CD4-positive, alpha-beta T cell treated with Interleukin-12 subunit alpha and Interleukin-12 subunit beta, for 1 hour (primary cell): Measurements from ENCODE around the gene CLCNKB.
A peak's percentile ranks its signal among the peaks of the same experiment; 100 is the strongest.
"Not testable (repeated sequence)": the region's sequence is repeated elsewhere in the genome, so short reads cannot be mapped to it uniquely, and the experiment has no call there.

Experiments used
- DNase-seq: peaks from one replicate; pipeline ENCODE4 v3.0.0-alpha.2; 2020

CLCNKB gene

DNA sequence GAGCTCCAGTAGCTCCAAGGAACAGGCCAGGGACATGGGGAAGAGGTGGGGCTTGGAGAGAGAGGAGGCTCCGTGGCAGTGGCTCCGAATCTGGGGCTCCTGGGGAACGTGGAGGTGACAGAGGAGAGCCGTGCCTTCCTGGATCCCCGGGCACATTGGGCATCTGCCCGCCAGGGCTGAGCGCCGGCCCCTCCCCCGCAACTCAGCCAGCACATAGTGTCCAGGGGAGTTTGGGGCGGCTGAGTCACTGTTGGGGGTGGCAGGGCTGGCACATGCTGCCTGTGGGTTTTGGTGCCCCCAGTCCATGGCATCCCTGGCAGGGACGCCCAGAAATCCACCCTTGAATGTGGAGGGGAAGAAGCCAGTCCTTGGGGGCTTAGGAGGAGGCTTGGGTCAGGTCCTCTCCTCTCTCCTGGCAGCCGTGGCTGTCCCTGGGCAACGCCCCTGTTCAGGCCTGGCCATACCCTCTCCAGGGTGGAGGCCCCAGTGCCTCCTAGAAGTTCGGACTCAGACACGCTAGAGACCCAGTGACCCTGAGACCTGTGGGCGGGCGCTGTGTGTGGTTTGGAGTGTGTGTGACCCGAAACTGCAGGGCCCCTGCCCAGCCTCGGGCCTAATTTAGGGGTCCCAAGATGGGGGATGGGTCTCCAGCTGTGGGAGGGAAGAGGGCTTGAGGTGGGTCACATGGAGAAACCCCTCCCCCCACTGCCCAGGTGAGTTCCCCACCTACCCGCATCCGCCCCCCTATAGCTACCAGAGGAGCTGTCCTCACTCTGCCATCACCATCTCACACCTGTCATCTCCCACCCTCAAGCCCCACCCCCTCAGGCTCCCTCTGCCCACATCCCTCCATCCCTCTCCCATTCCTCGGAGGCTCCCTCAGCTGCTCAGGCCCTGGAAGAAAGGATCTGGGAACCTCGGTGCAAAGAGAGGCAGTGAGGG, 27.4 kb upstream of the CLCNKB start:
- DNase-seq = no peak

- no peak for DNase-seq
These were observed 26.5 kb upstream of the CLCNKB start for GRCh38 chr1:16017076-16017460.

DNA sequence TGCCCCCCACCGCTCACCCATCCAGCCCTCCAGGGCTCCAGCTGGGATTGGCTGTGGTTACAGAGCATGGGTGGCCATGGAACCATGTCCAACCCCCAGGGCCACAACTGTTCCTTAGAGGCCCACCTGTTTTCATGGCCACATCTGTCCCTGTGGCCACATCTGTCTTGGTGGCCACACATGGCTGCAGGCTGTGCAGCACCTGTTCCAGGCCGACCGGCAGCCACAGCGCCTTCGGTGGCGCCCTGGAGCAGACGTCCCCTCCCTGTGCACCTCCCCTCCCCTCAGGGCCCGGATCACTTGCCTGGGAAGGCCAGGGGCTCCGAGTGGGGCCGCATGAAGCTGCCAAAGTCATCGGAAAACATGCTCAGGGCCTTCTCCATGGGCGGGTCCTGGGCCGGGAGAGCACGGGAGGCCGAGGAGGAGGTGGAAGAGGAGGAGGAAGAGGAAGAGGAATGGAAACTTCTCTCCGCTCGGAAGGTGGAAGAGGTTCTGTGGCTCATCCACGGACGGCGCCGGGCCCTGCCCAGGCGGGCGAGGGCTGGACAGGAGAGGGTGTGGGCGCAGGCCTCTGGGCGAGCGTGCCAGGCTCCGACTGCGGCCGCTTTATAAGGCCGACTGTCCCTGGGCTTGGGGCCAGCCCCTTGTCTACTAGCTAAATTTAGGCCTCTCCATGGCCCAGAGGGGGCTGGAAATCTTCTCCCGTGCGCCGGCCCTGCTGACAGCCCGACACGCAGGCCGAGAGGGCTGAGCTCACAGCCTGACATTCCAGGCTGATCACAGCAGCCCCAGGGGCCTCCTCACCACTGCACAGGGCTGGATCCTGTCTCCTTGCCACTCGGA, 25.9 kb upstream of the CLCNKB start, which contains the start of gene HSPB7:
TSS of gene HSPB7 (minus strand) at position 583 of the 843 bp plus-strand sequence. CDS start at position 503, 80 bp downstream.
- DNase-seq = no peak

- DNase-seq = no peak
These were observed 25.3 kb upstream of the CLCNKB start for GRCh38 chr1:16018308-16018707.

GRCh38 chr1:16018749-16019643, 24.6 kb upstream of the CLCNKB start:
- DNase-seq = no peak

DNA sequence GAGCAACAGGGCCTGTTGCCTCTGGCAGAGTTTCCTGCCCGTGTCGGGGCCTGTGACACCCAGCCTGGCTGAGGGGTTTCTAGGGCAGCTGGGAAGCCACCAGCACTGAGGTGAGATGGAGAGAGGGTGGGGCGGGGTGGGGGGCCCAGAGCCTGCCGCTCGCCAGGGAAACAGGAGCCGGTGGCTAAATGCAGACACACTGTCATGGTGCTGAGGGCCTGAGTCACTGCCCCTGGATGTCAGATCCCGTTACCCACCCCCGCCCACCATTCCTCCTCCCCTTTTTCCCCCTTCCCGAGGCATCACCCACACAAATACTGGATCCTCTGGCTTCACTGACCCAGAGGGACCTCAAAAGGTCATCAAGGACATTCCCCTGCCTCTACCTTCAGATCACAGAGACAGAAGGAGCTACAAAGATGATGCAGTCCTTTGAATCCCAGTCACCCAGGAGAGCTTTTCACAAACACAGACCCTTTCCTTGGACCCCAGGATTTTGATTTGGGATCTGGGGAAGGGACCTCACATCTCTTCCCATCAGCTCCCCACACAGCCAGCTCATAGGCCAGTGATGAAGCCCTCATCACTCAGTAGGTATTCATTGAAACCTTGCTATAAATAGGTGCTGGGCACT, 23.8 kb upstream of the CLCNKB start:
- DNase-seq = no peak

- no peak for DNase-seq
These were observed 23.3 kb upstream of the CLCNKB start for GRCh38 chr1:16020325-16020724.

GRCh38 chr1:16020878-16021277, 22.7 kb upstream of the CLCNKB start:
- not testable (repeated sequence) for DNase-seq

DNA sequence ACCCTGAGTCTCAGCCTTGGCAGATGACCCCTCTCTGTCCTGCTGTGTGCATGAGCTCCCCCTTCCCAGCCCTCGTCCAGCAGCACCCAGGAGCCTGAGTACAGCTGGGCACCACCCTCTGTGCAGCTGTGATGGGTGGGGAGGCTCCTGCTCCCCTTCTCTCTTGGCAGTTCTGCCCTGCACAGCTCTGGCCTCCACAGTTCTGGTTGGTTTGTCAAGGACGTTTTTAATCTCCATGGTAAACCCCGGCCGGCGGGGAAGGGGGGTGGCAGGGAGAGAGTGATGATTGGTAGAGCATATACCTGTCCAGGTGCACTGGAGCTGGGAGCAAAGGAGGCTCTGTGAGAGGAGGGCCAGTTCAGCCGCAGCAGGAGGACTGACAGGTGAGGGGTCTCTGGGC, 21.9 kb upstream of the CLCNKB start, which contains the start of gene CLCNKA:
TSS of gene CLCNKA (plus strand) at position 356 of the 400 bp plus-strand sequence. CDS start 584 bp downstream, outside the sequence.
- DNase-seq = no peak

DNA sequence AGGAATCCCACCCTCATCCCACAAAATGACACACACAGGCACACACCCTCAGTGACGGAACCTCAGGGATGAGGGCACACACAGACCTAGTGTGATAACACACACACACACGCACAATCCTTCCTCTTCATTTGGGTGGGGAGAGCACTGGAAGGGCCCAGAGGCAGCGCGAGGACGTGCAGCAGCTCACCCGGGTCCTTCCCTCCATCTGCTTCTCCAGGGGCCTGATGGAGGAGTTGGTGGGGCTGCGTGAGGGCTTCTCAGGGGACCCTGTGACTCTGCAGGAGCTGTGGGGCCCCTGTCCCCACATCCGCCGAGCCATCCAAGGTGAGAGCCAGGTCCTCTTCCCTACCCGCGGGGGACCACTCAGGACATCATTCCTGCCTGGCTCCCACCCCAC, 21.2 kb upstream of the CLCNKB start:
- no peak for DNase-seq

DNA sequence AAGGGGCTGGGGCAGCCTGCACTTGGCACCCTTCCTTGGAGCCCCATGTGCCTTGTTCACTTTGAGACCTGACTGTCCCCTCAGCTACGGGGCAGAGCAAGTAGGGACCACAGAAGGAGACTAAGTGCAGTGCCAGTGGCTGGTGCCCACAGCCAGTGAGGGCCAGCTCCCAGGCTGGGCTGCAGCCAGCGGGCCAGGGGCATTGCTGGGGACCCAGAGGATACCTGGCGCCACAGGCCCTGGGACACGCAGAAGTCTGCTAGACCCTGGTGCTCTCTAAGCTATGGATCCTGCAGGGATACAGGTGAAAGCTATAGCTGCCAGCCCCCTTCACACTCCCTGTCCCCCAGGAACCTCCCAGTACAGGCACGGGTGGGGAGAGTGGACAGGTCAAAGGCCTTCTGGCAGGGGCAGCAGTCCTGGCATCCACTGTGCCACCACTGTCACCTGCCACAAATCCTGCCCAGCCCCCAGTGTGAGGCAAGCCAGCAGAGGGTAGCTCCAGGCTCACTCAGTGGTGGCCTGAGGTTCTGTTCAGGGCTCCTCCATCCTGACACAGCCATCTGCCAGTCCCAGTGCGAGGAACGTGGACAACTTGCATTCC, 20.4 kb upstream of the CLCNKB start:
- no peak for DNase-seq

- not testable (repeated sequence) for DNase-seq
These were observed 17.3 kb upstream of the CLCNKB start for GRCh38 chr1:16026302-16026701.

- DNase-seq = peak; percentile 23
These were observed 16.7 kb upstream of the CLCNKB start for GRCh38 chr1:16026723-16027484.

- DNase-seq = no peak
These were observed 15.2 kb upstream of the CLCNKB start for GRCh38 chr1:16028237-16029002.

DNA sequence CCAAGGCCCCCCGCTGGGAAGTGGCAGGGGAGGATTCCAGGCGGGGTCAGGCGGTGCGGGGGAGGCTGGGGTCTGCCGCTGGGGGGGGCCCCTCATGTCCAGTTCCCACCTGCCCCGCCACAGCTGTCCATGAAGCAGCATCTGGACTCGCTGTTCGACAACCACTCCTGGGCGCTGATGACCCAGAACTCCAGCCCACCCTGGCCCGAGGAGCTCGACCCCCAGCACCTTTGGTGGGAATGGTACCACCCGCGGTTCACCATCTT, 14.6 kb upstream of the CLCNKB start:
- DNase-seq = not testable (repeated sequence)

DNA sequence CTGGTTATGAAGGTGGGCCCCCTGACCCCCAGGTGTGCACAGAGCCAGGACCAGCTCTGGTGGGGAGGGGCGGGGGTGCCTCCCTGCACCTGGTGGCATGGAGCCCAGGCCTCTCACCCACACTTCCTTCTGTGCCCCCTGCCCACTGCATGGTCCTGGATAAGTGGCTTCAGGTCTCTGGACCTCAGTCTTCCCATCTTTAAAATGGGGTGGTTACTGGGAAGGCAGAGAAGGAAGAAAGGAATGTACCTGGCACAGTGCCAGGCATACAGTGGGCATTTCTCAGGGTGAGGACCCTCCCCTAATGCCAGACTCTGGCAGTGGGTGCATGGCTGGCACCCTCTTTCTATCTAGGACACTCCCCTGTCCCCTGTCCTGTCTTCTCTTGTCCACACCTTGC, 14.3 kb upstream of the CLCNKB start:
- no peak for DNase-seq

DNA sequence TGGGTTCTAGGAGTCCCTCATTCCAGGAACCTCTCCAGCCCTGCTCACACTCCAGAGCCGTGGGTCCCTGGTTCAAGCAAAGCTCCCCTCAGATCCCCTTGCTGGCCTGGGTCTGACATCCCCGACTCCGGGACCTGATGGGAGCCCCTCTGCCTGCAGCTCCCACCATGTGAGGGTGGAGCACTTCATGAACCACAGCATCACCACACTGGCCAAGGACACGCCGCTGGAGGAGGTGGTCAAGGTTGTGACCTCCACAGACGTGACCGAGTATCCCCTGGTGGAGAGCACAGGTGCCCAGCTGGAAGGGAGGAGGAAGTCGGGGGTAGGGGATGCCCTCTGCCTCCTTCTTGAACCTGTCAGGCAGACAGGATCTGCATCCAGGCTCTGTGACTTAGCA, 12.0 kb upstream of the CLCNKB start:
- DNase-seq = no peak

DNA sequence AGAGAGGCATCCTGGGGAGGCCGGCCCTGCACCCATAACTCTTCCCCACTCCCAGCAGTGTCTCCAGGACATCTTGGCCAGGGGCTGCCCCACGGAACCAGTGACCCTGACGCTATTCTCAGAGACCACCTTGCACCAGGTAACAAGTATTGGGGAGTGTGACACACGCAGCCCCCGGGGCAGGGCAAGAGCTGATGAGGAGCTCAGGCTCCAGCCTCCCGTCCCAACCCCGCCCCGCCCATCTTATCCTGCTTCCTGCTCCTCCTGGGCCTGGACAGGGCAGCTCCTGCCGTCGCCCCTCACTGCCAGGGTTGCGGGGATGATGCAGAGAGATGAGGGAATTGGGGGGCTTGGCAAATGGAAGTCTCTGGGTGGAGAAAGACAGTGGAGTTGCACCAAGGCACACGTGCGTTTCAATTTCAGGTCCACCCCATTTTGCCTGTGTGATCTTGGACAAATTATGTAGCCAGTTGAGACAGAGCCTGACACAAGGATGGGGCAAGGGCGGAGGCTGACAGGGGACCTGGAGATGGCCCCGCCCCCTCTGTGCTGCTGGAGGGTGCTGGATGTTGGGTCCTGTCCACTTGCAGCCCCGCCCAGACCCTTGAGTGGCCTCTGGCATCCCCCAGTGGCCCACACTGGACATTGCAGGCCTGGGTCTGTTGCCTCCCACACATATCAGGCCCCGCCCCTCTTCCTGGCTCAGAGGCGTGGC, 11.0 kb upstream of the CLCNKB start:
- peak; percentile 42 for DNase-seq

DNA sequence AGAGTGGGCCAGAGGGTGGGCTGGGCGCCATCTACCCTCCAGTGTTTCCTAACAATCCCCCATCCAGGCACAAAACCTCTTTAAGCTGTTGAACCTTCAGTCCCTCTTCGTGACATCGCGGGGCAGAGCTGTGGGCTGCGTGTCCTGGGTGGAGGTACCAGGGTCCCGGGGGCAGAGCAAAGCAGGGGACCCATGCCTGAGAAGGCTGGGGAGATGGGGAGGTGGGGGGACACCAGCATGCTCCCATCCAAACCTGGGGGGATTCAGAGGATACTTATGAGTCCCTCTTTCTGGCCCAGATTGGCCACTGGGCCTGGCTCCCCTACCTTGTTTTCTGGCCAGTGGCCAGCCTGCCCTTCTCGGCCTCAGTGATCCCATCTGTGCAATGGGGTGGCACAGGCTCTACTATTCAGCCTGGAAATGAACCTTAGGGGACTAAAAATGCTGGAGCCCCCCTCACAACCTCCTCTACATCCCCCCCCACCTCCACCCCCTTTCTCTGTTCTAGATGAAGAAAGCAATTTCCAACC, 10.4 kb upstream of the CLCNKB start:
- not testable (repeated sequence) for DNase-seq
